Erythroblast (primary cell): ENCODE results near the gene CDK2AP2.

Experiments
- GATA1 ChIP-seq: IDR thresholded peaks from 2 replicates; pipeline ENCODE4 v1.6.1; 2011; ENCODE audit warnings: low read depth, mild to moderate bottlenecking, control low read depth, low read length, moderate library complexity
- POLR2A ChIP-seq: IDR thresholded peaks from 2 replicates; pipeline ENCODE4 v1.6.1; 2011; ENCODE audit warnings: mild to moderate bottlenecking, low read length

- TF ChIP-seq POLR2A: no peak
- TF ChIP-seq GATA1: no peak
These were observed 35.1 kb downstream of the CDK2AP2 start for GRCh38 chr11:67472882-67473281.
